ENCODE measurements around the gene SEC14L1. TPM values are rescaled to one million over a fixed set of nuclear protein-coding genes. Genes with fewer than 3 reads are reported as not detected.
A peak's percentile ranks its signal among the peaks of the same experiment; 100 is the strongest.
"Not testable (repeated sequence)": the region's sequence is repeated elsewhere in the genome, so short reads cannot be mapped to it uniquely, and the experiment has no call there.

The SEC14L1 gene
- polyA plus RNA-seq, 1 experiment = 25.2 TPM

GRCh38 chr17:77253611-77254051 lies 112.9 kb downstream of the SEC14L1 start:
- no peaks in the 10 kb centered on the region for H3K27me3 ChIP-seq (ENCODE audit: control insufficient read depth, insufficient read depth, low read length)
- ChIA-PET CTCF (interaction anchor here (1.3 to 11.5 kb wide), 2 partner anchors 166 to 167 kb away, joined by 4 to 89 read pairs; no protein-coding TSS in a partner anchor), POLR2A (interaction anchor here (0.6 kb wide), 1 partner anchor 13 kb away, joined by 5 read pairs; no protein-coding TSS in a partner anchor)
- no peak for TF ChIP-seq CTCF (IDR thresholded peaks at IDR 0.05; ENCODE audit: insufficient read depth, low read depth, low read length)
- DNase-seq (ENCODE audit: low read depth) = no peak
- H3K4me3 ChIP-seq (ENCODE audit: low read depth, low read length) = no peak overlapping the region
- H3K36me3 ChIP-seq (ENCODE audit: control insufficient read depth, insufficient read depth, low read length) = no peaks in the 10 kb centered on the region

DNA sequence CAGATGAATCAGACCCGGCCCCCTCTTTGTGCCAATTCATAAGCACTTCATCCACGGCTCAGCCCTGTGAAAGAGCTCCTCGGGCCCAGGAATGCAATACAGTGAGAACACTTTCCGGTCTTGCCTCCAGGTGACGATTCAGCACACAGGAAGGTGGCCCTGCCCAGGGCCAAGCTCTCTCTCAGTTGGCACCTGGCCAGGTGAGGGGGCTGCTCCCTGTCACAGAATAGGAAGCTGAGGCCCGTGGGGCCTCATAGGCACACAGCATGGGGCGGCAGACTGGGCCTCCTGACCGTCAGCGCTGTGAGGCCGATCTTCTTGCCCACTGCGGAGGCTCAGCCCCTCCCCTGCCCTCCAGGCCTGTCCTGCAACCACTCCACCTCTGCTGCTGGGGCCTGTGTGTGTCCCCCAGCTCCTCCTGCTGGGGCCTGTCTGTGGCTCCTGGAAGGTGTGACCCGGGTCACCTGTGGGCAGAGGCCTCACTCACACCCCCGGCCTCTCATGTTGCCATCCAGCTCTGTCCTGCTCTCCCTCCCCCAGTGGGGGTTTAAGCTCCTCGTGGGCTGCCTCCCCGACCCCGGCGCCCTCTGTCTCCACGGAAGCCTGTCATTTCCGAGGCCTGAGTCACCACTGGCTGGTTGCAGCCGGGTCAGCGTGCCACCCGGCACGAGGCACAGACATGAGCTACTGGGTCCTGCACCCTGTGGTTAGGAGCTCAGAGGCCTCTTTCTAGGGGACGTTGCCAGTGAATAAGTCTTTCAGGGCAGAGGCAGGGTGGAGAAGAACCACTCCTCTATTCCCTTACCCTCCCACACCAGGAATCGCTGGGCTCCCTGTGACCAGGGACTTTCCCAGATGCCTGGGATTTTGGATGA lies 114.4 kb downstream of the SEC14L1 start:
- CTCF ChIA-PET = interaction anchor here (0.8 to 11.5 kb wide), 6 partner anchors 11 to 167 kb away, joined by 3 to 89 read pairs (median 4); no protein-coding TSS in a partner anchor
- POLR2A ChIA-PET = no interaction called here
- Histone ChIP-seq H3K36me3 (ENCODE audit: control insufficient read depth, insufficient read depth, low read length) (no peaks in the 10 kb centered on the region), H3K4me3 (ENCODE audit: low read depth, low read length) (no peak overlapping the region), H3K27me3 (ENCODE audit: control insufficient read depth, insufficient read depth, low read length) (no peaks in the 10 kb centered on the region)
- DNase-seq (ENCODE audit: low read depth) = no peak
- TF ChIP-seq CTCF (IDR thresholded peaks at IDR 0.05; ENCODE audit: insufficient read depth, low read depth, low read length) = no peak

DNA sequence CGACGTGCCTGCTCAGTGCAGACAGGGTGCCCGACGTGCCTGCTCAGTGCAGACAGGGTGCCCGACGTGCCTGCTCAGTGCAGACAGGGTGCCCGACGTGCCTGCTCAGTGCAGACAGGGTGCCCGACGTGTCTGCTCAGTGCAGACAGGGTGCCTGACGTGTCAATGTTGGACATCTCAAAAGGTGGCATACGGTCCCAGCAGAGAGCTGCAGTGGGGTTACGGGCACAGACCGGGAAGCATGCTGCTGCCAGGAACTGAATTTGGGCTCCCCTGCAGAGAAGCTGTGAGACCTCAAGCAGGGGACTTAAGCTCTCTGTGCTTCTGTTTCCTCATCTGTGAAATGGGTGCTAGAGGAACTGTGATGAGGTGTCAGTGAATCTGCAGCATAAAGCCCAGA lies 115.2 kb downstream of the SEC14L1 start:
- H3K4me3 ChIP-seq (ENCODE audit: low read depth, low read length); DNase-seq (ENCODE audit: low read depth); H3K27me3 ChIP-seq (ENCODE audit: control insufficient read depth, insufficient read depth, low read length); POLR2A ChIA-PET; H3K36me3 ChIP-seq (ENCODE audit: control insufficient read depth, insufficient read depth, low read length): not testable (repeated sequence)
- CTCF ChIA-PET = interaction anchor here (0.8 to 11.5 kb wide), 5 partner anchors 11 to 168 kb away, joined by 3 to 89 read pairs (median 4); no protein-coding TSS in a partner anchor

- CTCF ChIA-PET = interaction anchor here (11.5 kb wide), 1 partner anchor 169 kb away, joined by 89 read pairs; no protein-coding TSS in a partner anchor
Measured at GRCh38 chr17:77256710-77257109, 115.9 kb downstream of the SEC14L1 start.

GRCh38 chr17:77257169-77257568 lies 116.4 kb downstream of the SEC14L1 start:
- Histone ChIP-seq H3K4me3 (ENCODE audit: low read depth, low read length) (no peak overlapping the region), H3K27me3 (ENCODE audit: control insufficient read depth, insufficient read depth, low read length) (no peaks in the 10 kb centered on the region), H3K36me3 (ENCODE audit: control insufficient read depth, insufficient read depth, low read length) (no peaks in the 10 kb centered on the region)
- no peak for TF ChIP-seq CTCF (IDR thresholded peaks at IDR 0.05; ENCODE audit: insufficient read depth, low read depth, low read length)
- ChIA-PET CTCF (interaction anchor here (11.5 kb wide), 1 partner anchor 169 kb away, joined by 89 read pairs; no protein-coding TSS in a partner anchor), POLR2A (no interaction called here)
- no peak for DNase-seq (ENCODE audit: low read depth)

More at GRCh38 chr17:77256710-77257109, 115.9 kb downstream of the SEC14L1 start:
- Histone ChIP-seq H3K4me3 (ENCODE audit: low read depth, low read length) (no peak overlapping the region), H3K36me3 (ENCODE audit: control insufficient read depth, insufficient read depth, low read length) (no peaks in the 10 kb centered on the region), H3K27me3 (ENCODE audit: control insufficient read depth, insufficient read depth, low read length) (no peaks in the 10 kb centered on the region)
- TF ChIP-seq CTCF (IDR thresholded peaks at IDR 0.05; ENCODE audit: insufficient read depth, low read depth, low read length) = peak; percentile 13; the same call in 1 of the 2 replicates
- no peak for DNase-seq (ENCODE audit: low read depth)
- POLR2A ChIA-PET = no interaction called here
